ENCODE measurements around the gene FAM3C. TPM values are rescaled to one million over a fixed set of nuclear protein-coding genes. Genes with fewer than 3 reads are reported as not detected.

FAM3C gene
- total and polyA plus RNA-seq, 3 experiments from 2014 or later: 27.5 to 51.2 (median 47.3) TPM

DNA sequence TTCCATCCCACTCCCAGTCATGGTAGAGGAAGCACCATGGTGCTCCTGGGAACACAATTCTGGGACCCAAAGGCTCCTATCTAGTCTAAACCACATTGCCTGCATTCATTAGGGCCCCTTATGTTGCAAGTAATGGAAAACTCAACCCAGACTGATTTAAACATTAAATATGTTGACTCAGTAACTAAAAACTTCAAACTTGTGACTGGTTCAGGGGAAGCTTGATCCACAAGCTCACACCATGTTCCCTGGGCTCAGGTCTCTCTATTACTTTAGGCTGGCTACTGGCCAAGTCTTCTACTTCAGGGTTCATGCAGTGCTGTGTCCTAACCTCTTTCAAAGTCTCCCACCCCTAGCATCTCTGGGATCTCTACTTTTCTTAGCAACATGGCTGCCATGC, 54.2 kb downstream of the FAM3C start:
- CTCF ChIA-PET: interaction anchor here (1.5 kb wide), 1 partner anchor 25 kb away, joined by 3 read pairs; no protein-coding TSS in a partner anchor
- H3K27ac ChIP-seq (ENCODE audit: low read depth, low read length): no peak overlapping the region
- DNase-seq: no peak
- H3K9me3 Mint-ChIP-seq: no peaks in the 10 kb centered on the region
- H3K4me3 Mint-ChIP-seq: no peak overlapping the region
- POLR2A ChIA-PET: interaction anchor here (0.7 kb wide), 1 partner anchor 192 kb away, joined by 11 read pairs; no protein-coding TSS in a partner anchor
- H3K9me3 ChIP-seq (ENCODE audit: low read length): no peaks in the 10 kb centered on the region
- H3K4me3 ChIP-seq (ENCODE audit: low read length): no peak overlapping the region
- peaks cover 0 to 13% (median 9%) of the 10 kb centered on the region in 3 donors for H3K36me3 Mint-ChIP-seq
- H3K27me3 Mint-ChIP-seq: no peaks in the 10 kb centered on the region
- H3K27ac Mint-ChIP-seq: peak overlapping the region in 1 of 8 donors; percentile 7
- H3K27me3 ChIP-seq (ENCODE audit: insufficient read depth, low read length, poor library complexity, severe bottlenecking): no peaks in the 10 kb centered on the region
- H3K36me3 ChIP-seq (ENCODE audit: insufficient read depth, low read length): no peaks in the 10 kb centered on the region
- H3K4me1 Mint-ChIP-seq: no peaks in the 10 kb centered on the region
- H3K4me1 ChIP-seq (ENCODE audit: insufficient read depth, low read length): no peaks in the 10 kb centered on the region

DNA sequence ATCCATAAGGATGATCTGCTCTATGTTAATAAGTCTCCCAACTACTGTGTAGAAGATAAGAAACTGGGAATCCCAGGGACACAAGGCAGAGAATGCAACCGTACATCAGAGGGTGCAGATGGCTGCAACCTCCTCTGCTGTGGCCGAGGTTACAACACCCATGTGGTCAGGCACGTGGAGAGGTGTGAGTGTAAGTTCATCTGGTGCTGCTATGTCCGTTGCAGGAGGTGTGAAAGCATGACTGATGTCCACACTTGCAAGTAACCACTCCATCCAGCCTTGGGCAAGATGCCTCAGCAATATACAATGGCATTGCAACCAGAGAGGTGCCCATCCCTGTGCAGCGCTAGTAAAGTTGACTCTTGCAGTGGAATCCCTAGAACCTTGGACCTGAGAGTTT, 57.0 kb downstream of the FAM3C start:
- Mint-ChIP-seq H3K4me1 (no peaks in the 10 kb centered on the region), H3K27ac (no peak overlapping the region), H3K4me3 (no peak overlapping the region), H3K9me3 (no peaks in the 10 kb centered on the region), H3K36me3 (peaks cover 0 to 9% (median 4%) of the 10 kb centered on the region in 3 donors), H3K27me3 (peaks cover 5 to 14% of the 10 kb centered on the region in 2 donors)
- ChIA-PET POLR2A (no interaction called here), CTCF (no interaction called here)
- H3K27me3 ChIP-seq (ENCODE audit: insufficient read depth, low read length, poor library complexity, severe bottlenecking): peaks cover 5% of the 10 kb centered on the region
- H3K27ac ChIP-seq (ENCODE audit: low read depth, low read length): no peak overlapping the region
- DNase-seq: no peak
- H3K36me3 ChIP-seq (ENCODE audit: insufficient read depth, low read length): no peaks in the 10 kb centered on the region
- no peak overlapping the region for H3K4me3 ChIP-seq (ENCODE audit: low read length)
- H3K9me3 ChIP-seq (ENCODE audit: low read length): no peaks in the 10 kb centered on the region
- H3K4me1 ChIP-seq (ENCODE audit: insufficient read depth, low read length): no peaks in the 10 kb centered on the region

DNA sequence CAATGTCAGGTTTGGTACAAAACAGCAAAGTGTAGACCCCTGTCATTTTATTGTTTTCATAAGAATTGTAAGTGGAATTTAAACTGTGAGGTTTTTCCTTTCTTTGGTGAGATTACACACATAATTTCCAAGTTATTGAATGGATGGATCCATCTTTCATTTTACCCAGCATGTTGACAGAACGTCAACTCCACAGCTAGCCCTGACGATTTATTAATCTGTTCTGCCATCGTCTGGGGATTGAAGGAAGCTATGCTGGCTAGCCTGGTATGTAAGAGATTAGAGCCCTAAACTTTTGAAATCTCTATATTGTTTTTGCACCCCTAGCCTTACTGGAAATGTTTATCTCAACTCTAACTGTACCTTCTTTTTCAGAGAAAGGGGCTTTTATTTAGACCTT, 58.7 kb downstream of the FAM3C start:
- Histone ChIP-seq H3K27ac (ENCODE audit: low read depth, low read length) (no peak overlapping the region), H3K4me1 (ENCODE audit: insufficient read depth, low read length) (no peaks in the 10 kb centered on the region), H3K4me3 (ENCODE audit: low read length) (no peak overlapping the region), H3K36me3 (ENCODE audit: insufficient read depth, low read length) (no peaks in the 10 kb centered on the region), H3K9me3 (ENCODE audit: low read length) (no peaks in the 10 kb centered on the region), H3K27me3 (ENCODE audit: insufficient read depth, low read length, poor library complexity, severe bottlenecking) (peaks cover 5% of the 10 kb centered on the region)
- POLR2A ChIA-PET: no interaction called here
- Mint-ChIP-seq H3K4me1 (no peaks in the 10 kb centered on the region), H3K9me3 (no peaks in the 10 kb centered on the region), H3K4me3 (no peak overlapping the region), H3K27me3 (peaks cover 5 to 18% of the 10 kb centered on the region in 2 donors), H3K36me3 (peaks cover 0 to 6% (median under 1%) of the 10 kb centered on the region in 3 donors), H3K27ac (no peak overlapping the region)
- no peak for DNase-seq
- CTCF ChIA-PET: no interaction called here

DNA sequence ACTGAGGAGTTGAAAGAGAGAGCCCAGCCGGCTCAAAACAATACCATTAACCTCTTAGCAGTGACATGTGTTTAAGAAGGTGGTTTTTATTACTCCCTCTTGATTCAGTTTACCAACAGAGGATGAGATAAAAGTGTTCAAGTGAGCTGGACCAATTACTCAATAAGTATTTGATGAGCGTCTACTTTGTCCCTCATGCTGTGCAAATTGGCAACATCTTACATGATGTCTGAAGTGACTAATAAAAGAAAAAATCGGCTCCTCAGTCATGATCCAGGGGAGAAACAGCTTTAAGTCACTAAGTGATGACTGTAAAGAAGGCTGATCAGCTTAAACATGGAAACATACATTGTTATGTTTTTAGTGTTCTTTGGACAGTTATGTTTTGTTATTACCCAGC, 59.5 kb downstream of the FAM3C start:
- H3K27me3 Mint-ChIP-seq: peaks cover 13 to 26% of the 10 kb centered on the region in 2 donors
- H3K4me3 Mint-ChIP-seq: no peak overlapping the region
- H3K27ac ChIP-seq (ENCODE audit: low read depth, low read length): no peak overlapping the region
- H3K9me3 ChIP-seq (ENCODE audit: low read length): no peaks in the 10 kb centered on the region
- H3K4me1 Mint-ChIP-seq: no peaks in the 10 kb centered on the region
- DNase-seq: no peak
- no peak overlapping the region for H3K4me3 ChIP-seq (ENCODE audit: low read length)
- POLR2A ChIA-PET: no interaction called here
- H3K27ac Mint-ChIP-seq: no peak overlapping the region
- H3K27me3 ChIP-seq (ENCODE audit: insufficient read depth, low read length, poor library complexity, severe bottlenecking): peaks cover 9% of the 10 kb centered on the region
- H3K36me3 ChIP-seq (ENCODE audit: insufficient read depth, low read length): no peaks in the 10 kb centered on the region
- H3K9me3 Mint-ChIP-seq: no peaks in the 10 kb centered on the region
- peaks cover 0 to 4% (median 0%) of the 10 kb centered on the region in 3 donors for H3K36me3 Mint-ChIP-seq
- no peaks in the 10 kb centered on the region for H3K4me1 ChIP-seq (ENCODE audit: insufficient read depth, low read length)
- CTCF ChIA-PET: no interaction called here

DNA sequence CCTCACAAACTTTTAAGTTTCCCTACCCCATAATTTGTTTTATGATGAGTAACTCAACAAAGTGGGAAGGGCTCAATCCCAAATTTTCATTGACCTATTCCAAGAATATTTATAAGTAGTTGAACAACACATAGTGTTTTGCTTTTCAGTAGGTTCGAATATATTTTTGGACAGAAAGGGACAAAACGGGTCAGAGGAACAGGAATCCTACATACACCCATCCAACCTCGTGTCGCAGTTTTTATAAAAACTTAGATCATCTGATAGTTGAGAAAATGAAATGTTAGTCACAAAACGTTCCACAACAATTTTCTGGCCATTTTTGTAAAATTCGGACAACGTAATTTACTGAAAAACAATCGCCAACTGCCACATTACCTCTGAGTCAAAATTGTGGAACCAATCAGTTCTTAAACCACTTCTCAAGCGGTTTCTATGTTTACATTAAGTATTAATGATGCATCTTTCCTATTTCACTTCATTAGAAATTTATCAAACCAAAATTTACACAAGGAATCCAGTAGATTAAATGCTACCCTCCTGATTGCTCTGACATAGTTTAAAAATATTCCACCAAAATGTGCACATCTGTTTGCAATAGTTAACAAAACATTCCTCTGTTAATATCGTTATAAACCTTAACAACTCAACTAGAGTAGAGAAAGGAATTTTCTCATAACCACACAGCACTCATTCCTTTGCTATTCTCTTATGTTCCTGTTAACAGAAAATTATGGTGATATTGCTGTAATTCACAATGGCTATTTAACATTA, 61.0 kb downstream of the FAM3C start:
- H3K36me3 Mint-ChIP-seq: peaks cover 0 to 4% (median 0%) of the 10 kb centered on the region in 3 donors
- H3K36me3 ChIP-seq (ENCODE audit: insufficient read depth, low read length): no peaks in the 10 kb centered on the region
- no peak overlapping the region for H3K27ac ChIP-seq (ENCODE audit: low read depth, low read length)
- H3K4me3 Mint-ChIP-seq: no peak overlapping the region
- CTCF ChIA-PET: no interaction called here
- H3K27ac Mint-ChIP-seq: no peak overlapping the region
- no peaks in the 10 kb centered on the region for H3K9me3 ChIP-seq (ENCODE audit: low read length)
- POLR2A ChIA-PET: no interaction called here
- no peaks in the 10 kb centered on the region for H3K9me3 Mint-ChIP-seq
- H3K27me3 Mint-ChIP-seq: peaks cover 26 to 41% of the 10 kb centered on the region in 2 donors
- DNase-seq: no peak
- H3K27me3 ChIP-seq (ENCODE audit: insufficient read depth, low read length, poor library complexity, severe bottlenecking): peaks cover 20% of the 10 kb centered on the region
- peaks cover 2% of the 10 kb centered on the region for H3K4me1 ChIP-seq (ENCODE audit: insufficient read depth, low read length)
- no peak overlapping the region for H3K4me3 ChIP-seq (ENCODE audit: low read length)
- H3K4me1 Mint-ChIP-seq: peaks cover 5 to 6% (median 6%) of the 10 kb centered on the region in 3 donors

DNA sequence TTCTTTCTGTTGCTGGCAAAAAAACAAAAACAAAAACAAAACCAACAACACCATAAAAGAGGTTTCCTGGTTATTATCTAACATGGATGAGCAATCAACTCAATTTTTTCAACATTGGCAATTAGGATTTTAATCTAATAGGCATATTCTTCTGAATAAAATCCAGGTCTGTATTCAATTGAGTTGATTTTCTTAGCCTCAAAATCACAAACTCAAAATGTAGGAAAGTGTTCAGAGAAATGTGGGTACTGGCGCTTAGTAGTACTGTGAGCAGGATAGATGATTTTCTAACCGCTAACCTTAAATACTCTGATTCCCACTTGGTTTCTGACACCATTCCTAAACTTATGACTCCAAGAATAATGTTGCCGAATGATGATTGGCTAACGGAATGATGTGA, 61.7 kb downstream of the FAM3C start:
- Histone ChIP-seq H3K27me3 (ENCODE audit: insufficient read depth, low read length, poor library complexity, severe bottlenecking) (peaks cover 27% of the 10 kb centered on the region), H3K36me3 (ENCODE audit: insufficient read depth, low read length) (no peaks in the 10 kb centered on the region), H3K9me3 (ENCODE audit: low read length) (no peaks in the 10 kb centered on the region), H3K4me3 (ENCODE audit: low read length) (no peak overlapping the region), H3K27ac (ENCODE audit: low read depth, low read length) (no peak overlapping the region), H3K4me1 (ENCODE audit: insufficient read depth, low read length) (peaks cover 8% of the 10 kb centered on the region)
- H3K9me3 Mint-ChIP-seq: no peaks in the 10 kb centered on the region
- ChIA-PET POLR2A (no interaction called here), CTCF (no interaction called here)
- DNase-seq: no peak
- H3K27ac Mint-ChIP-seq: no peak overlapping the region
- peaks cover 10 to 13% (median 12%) of the 10 kb centered on the region in 3 donors for H3K4me1 Mint-ChIP-seq
- H3K4me3 Mint-ChIP-seq: no peak overlapping the region
- H3K27me3 Mint-ChIP-seq: peaks cover 32 to 48% of the 10 kb centered on the region in 2 donors
- H3K36me3 Mint-ChIP-seq: peaks cover 0 to 4% (median 0%) of the 10 kb centered on the region in 3 donors

DNA sequence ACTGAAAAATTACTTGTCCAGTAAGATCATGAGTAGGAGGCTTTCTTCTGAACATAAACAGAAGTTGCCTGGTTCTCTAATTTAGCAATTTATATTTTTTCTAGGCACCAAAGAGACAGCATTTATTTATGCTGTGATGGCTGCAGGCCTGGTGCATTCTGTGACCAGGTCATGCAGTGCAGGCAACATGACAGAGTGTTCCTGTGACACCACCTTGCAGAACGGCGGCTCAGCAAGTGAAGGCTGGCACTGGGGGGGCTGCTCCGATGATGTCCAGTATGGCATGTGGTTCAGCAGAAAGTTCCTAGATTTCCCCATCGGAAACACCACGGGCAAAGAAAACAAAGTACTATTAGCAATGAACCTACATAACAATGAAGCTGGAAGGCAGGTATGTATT, 64.5 kb downstream of the FAM3C start:
- H3K27ac ChIP-seq (ENCODE audit: low read depth, low read length): no peak overlapping the region
- peaks cover 41% of the 10 kb centered on the region for H3K27me3 ChIP-seq (ENCODE audit: insufficient read depth, low read length, poor library complexity, severe bottlenecking)
- no peak overlapping the region for H3K4me3 ChIP-seq (ENCODE audit: low read length)
- peaks cover 49 to 73% of the 10 kb centered on the region in 2 donors for H3K27me3 Mint-ChIP-seq
- no peaks in the 10 kb centered on the region for H3K36me3 ChIP-seq (ENCODE audit: insufficient read depth, low read length)
- CTCF ChIA-PET: no interaction called here
- H3K9me3 ChIP-seq (ENCODE audit: low read length): no peaks in the 10 kb centered on the region
- DNase-seq: no peak
- peaks cover 8% of the 10 kb centered on the region for H3K4me1 ChIP-seq (ENCODE audit: insufficient read depth, low read length)
- no peaks in the 10 kb centered on the region for H3K36me3 Mint-ChIP-seq
- peaks cover 20 to 26% (median 24%) of the 10 kb centered on the region in 3 donors for H3K4me1 Mint-ChIP-seq
- H3K4me3 Mint-ChIP-seq: no peak overlapping the region
- no peaks in the 10 kb centered on the region for H3K9me3 Mint-ChIP-seq
- POLR2A ChIA-PET: no interaction called here
- peak overlapping the region in 1 of 8 donors; percentile 8 for H3K27ac Mint-ChIP-seq

DNA sequence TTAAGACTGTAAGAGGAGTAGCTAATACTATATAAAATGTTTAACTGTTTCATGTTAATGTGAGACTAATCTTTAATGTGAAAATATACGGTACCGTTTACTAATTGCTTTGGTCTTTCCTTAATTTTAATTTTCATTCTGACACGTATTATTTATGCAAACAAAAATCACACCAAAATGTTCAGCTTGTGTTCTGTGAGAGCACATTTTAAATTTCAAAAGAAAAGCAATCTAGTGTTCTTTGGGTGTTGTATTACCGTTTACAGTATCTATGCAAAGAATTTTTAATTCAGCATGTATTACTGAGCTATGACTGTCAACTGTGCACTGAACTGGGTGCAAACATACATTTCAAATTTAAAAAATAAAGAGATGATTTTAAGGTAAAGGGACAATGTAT, 65.1 kb downstream of the FAM3C start:
- Histone ChIP-seq H3K27me3 (ENCODE audit: insufficient read depth, low read length, poor library complexity, severe bottlenecking) (peaks cover 41% of the 10 kb centered on the region), H3K27ac (ENCODE audit: low read depth, low read length) (no peak overlapping the region), H3K4me1 (ENCODE audit: insufficient read depth, low read length) (peaks cover 8% of the 10 kb centered on the region), H3K36me3 (ENCODE audit: insufficient read depth, low read length) (no peaks in the 10 kb centered on the region), H3K4me3 (ENCODE audit: low read length) (no peak overlapping the region), H3K9me3 (ENCODE audit: low read length) (no peaks in the 10 kb centered on the region)
- no peaks in the 10 kb centered on the region for H3K9me3 Mint-ChIP-seq
- H3K27ac Mint-ChIP-seq: peak overlapping the region in 1 of 8 donors; percentile 8
- no peaks in the 10 kb centered on the region for H3K36me3 Mint-ChIP-seq
- peaks cover 20 to 26% (median 24%) of the 10 kb centered on the region in 3 donors for H3K4me1 Mint-ChIP-seq
- ChIA-PET CTCF (no interaction called here), POLR2A (interaction anchor here (0.6 kb wide), 1 partner anchor 18 kb away, joined by 4 read pairs; no protein-coding TSS in a partner anchor)
- H3K27me3 Mint-ChIP-seq: peaks cover 52 to 79% of the 10 kb centered on the region in 2 donors
- DNase-seq: no peak
- H3K4me3 Mint-ChIP-seq: peak overlapping the region in 1 of 7 donors; percentile 1
